Astrocyte of the spinal cord (primary cell): ENCODE data around the gene SMAP2.

Experiments used
- DNase-seq: peaks from one replicate; pipeline ENCODE4 v3.0.0; 2011; ENCODE audit warnings: low read depth, low spot score
- H3K4me3 ChIP-seq: 2 replicates; pipeline ENCODE4 v1.5.1; 2011; ENCODE audit warnings: low read depth, mild to moderate bottlenecking, low read length, moderate library complexity
- in situ Hi-C: cut with HindIII; loops from 2 replicates; pipeline ENCODE4 v1.10.0; 2017; ENCODE audit warnings: low sequenced_read_pairs
- TF ChIP-seq, protein P1 (sequence below): IDR thresholded peaks from 2 replicates; pipeline ENCODE4 v1.5.1; 2012; ENCODE audit warnings: low read depth, mild to moderate bottlenecking, low read length, inconsistent platforms

Gene SMAP2

DNA sequence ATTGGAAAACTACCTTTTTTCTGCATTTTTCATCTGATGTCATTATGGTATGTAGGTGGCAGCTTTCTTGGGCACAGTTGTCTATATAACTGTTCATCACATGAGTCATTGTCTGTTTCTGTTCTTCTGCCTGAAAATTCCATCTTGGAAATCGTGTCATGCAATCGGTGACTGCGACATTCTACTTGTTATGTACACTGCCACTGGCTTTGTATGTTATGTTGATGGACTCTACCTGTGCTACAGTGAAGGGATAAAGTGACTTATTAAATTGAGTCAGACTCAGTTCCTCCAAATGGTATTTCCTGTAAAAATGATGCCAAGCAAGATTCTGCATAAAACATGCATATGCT, 8.6 kb downstream of the SMAP2 start:
- in situ Hi-C loops: no loop called here
- no peak overlapping the region for H3K4me3 ChIP-seq
- TF ChIP-seq, protein P1, sequence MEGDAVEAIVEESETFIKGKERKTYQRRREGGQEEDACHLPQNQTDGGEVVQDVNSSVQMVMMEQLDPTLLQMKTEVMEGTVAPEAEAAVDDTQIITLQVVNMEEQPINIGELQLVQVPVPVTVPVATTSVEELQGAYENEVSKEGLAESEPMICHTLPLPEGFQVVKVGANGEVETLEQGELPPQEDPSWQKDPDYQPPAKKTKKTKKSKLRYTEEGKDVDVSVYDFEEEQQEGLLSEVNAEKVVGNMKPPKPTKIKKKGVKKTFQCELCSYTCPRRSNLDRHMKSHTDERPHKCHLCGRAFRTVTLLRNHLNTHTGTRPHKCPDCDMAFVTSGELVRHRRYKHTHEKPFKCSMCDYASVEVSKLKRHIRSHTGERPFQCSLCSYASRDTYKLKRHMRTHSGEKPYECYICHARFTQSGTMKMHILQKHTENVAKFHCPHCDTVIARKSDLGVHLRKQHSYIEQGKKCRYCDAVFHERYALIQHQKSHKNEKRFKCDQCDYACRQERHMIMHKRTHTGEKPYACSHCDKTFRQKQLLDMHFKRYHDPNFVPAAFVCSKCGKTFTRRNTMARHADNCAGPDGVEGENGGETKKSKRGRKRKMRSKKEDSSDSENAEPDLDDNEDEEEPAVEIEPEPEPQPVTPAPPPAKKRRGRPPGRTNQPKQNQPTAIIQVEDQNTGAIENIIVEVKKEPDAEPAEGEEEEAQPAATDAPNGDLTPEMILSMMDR: no peak
- DNase-seq: no peak

DNA sequence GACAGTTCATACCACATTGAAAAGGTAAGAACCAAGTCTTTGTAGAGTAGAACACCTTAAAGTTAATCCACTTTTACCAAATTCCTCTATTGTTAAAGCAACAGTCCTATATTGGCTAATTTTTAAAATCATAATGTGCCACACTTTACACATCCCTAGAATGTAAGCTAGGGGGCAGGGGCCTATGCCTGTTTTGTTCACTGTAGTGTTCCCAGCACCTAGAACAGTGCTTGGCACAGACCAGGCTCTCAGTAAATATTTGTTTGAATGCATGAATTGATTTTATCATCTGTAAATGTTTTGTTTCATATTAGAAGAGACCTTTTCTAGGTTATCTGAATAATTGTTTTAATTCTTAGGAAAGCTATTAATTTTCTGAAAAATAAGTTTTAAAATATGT, 9.1 kb downstream of the SMAP2 start:
- in situ Hi-C loops: no loop called here

DNA sequence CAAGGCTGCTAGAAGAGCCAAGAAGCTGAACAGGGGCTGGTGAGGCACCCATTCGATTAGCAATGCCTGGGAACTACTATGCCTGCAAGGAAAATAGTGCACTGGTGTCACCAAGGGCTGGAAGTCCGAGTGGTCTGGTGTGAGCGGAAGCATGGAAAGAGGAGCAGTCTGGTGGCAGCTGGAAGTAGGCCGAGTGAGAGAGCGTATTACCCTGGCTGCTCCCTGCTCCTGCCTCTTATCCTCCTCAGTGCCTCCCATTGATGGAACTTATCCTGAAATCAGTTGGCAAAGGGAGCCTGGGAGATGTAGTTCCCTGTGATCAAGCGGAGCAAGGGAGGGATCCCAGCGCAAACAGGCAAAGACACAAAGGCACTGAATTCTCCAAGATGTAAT, 9.6 kb downstream of the SMAP2 start:
- no peak overlapping the region for H3K4me3 ChIP-seq
- TF ChIP-seq, protein P1: no peak
- peak; percentile 20 for DNase-seq
- in situ Hi-C loops: no loop called here

More for the DNA sequence above, 9.1 kb downstream of the SMAP2 start:
- H3K4me3 ChIP-seq: no peak overlapping the region
- TF ChIP-seq, protein P1: no peak
- no peak for DNase-seq

DNA sequence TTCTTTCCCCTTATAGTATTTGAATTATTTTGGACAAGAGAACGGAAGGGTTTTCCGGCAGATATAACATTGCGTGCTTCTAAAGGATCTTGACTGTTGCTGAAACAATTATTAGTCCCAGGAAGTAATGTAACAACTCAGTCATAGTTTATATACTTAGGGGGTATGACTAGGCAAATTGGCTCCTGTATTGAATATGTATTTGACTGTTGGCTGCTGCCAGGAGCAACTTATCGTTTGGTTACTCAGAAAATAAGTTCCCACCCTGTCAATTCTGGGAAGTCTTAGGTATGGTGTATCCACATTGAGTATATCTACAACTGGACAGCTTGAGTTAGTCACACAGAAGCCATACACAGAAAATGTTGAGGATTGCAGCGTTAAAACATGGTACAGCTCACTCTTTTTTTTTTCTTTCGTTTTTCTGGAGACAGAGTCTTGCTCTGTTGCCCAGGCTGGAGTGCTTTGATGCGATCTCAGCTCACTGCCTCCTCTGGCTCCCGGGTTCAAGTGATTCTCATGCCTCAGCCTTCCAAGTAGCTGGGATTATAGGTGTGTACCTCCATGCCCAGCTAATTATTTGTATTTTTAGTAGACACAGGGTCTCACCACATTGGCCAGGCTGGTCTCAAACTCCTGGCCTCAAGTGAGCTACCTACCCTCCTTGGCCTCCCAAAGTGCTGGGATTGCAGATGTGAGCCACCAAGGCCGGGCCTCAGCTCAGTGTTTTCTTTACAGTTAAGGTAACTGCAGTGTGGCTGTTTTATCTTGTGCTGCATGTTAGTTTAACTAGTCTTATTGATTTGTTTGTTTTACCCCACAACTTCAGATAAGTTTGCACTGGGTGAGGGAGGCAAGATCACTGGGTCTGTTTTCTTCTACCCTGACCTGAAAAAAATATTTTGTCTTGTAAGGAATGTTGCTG, 10.2 kb downstream of the SMAP2 start:
- TF ChIP-seq, protein P1: no peak
- H3K4me3 ChIP-seq: no peak overlapping the region
- in situ Hi-C loops: no loop called here
- DNase-seq: peak; percentile 41

DNA sequence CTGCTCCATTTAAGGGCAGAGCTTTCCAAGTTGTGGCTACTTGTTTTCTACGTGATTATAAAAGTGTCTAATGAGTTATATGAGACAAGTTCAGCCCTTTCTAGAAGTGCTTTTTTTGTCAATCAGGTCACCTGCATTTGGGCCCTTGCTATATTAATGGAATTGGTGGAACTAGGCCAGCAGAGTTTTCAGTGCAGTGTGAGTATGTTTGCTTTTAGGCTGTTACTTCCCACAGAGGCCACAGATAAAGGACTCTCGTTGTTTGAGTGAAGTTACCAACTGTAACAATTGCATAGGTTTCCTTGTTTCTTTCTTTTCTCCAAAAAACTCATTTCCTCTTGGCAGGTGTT, 10.9 kb downstream of the SMAP2 start:
- no peak for DNase-seq
- H3K4me3 ChIP-seq: no peak overlapping the region
- TF ChIP-seq, protein P1: no peak
- in situ Hi-C loops: no loop called here

DNA sequence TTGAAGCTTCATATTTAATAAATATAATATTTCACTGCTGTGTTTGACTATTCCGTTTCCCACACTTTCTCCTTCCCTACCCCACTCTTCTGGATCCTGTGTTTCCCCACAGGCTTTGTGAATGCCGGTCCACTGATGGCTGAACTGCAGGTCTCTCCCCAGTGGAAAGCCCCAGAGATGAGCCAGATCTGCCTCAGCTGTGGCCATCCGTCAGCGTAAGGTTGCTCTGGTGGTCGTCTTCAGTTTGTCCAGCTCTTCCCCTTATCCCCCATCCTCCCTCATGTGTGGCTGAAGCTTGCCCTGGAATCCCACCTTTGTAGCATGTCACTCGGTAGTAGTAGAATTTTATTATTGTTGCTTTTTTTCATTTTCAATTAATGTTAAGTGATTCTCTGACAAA, 11.4 kb downstream of the SMAP2 start:
- no peak for DNase-seq

More for the DNA sequence above, 11.4 kb downstream of the SMAP2 start:
- H3K4me3 ChIP-seq: no peak overlapping the region
- TF ChIP-seq, protein P1: no peak
- in situ Hi-C loops: no loop called here
